MCF 10A (cell line): Measurements from ENCODE around the gene SPOCK3. TPM values are rescaled to one million over a fixed set of nuclear protein-coding genes. Genes with fewer than 3 reads are reported as not detected.
A peak's percentile ranks its signal among the peaks of the same experiment; 100 is the strongest.

Experiments
- BruUV-seq: library from RNA; stranded (reverse); fragments of 400-500 nt; replicated peaks from 2 replicates; lab custom pipeline; 2021; lab: Mats Ljungman, UMichigan
- CTCF ChIA-PET: fragments of 300-600 bp; sonication (Branson Sonifier 250); formaldehyde crosslinking; extraction: SDS; loops from one replicate; lab custom pipeline; 2021; ENCODE audit warnings: antibody characterized with exemption, inconsistent platforms; lab: Yijun Ruan, JAX
- POLR2A ChIA-PET: fragments of 300-600, 350-650 bp; sonication (Branson Sonifier 250); formaldehyde crosslinking; extraction: SDS; loops from one replicate; lab custom pipeline; 2020; ENCODE audit warnings: antibody characterized with exemption, inconsistent platforms; lab: Yijun Ruan, JAX
- DNase-seq: peaks from one replicate; pipeline ENCODE4 v3.0.0-alpha.2; 2018; ENCODE audit not compliant: unreplicated experiment
- H3K27ac Mint-ChIP-seq: one replicate; pipeline ENCODE4 v1.8.0; 2022; ENCODE audit warnings: mild to moderate bottlenecking, low read depth, mixed read lengths; ENCODE audit not compliant: unreplicated experiment
- H3K27me3 Mint-ChIP-seq: one replicate; pipeline ENCODE4 v1.8.0; 2022; ENCODE audit warnings: mixed read lengths; ENCODE audit not compliant: insufficient read depth, unreplicated experiment
- H3K36me3 Mint-ChIP-seq: one replicate; pipeline ENCODE4 v1.8.0; 2022; ENCODE audit warnings: mild to moderate bottlenecking, moderate library complexity, mixed read lengths; ENCODE audit not compliant: insufficient read depth, unreplicated experiment
- H3K4me1 Mint-ChIP-seq: one replicate; pipeline ENCODE4 v1.8.0; 2022; ENCODE audit warnings: mixed read lengths; ENCODE audit not compliant: insufficient read depth, unreplicated experiment
- H3K4me3 Mint-ChIP-seq: one replicate; pipeline ENCODE4 v1.8.0; 2022; ENCODE audit warnings: mild to moderate bottlenecking, moderate library complexity, mixed read lengths; ENCODE audit not compliant: unreplicated experiment
- H3K9me3 Mint-ChIP-seq: one replicate; pipeline ENCODE4 v1.8.0; 2022; ENCODE audit warnings: mixed read lengths; ENCODE audit not compliant: unreplicated experiment
- CTCF ChIP-seq: fragments of 200-600 bp; IDR thresholded peaks from one replicate; pipeline ENCODE4 v1.8.0; 2022; ENCODE audit warnings: antibody characterized with exemption, mild to moderate bottlenecking; ENCODE audit not compliant: unreplicated experiment
- intact Hi-C: fragments of 100-400 bp; cut with micrococcal nuclease; formaldehyde crosslinking; loops from 2 replicates; pipeline ENCODE4 v1.14.1; 2022
- total RNA-seq: library from RNA; stranded (reverse); gene quantifications from 2 replicates; pipeline ENCODE4 v1.2.3, GENCODE V29; 2022

Gene SPOCK3
- total RNA-seq, 1 experiment from 2014 or later, result not detected

- H3K9me3 Mint-ChIP-seq, result no peaks in the 10 kb centered on the region
- no peak for TF ChIP-seq CTCF
- no peaks in the 10 kb centered on the region for H3K27me3 Mint-ChIP-seq
- TSS peak; percentile 87 for BruUV-seq
- H3K27ac Mint-ChIP-seq, result peak overlapping the region; percentile 98
- H3K36me3 Mint-ChIP-seq, result no peaks in the 10 kb centered on the region
- peak overlapping the region; percentile 56 for H3K4me3 Mint-ChIP-seq
- DNase-seq, result peak; percentile 59
- peaks cover 17% of the 10 kb centered on the region for H3K4me1 Mint-ChIP-seq
- intact Hi-C loops, result loop anchor here (5.0 kb wide), 1 partner anchor 81 kb away; no protein-coding TSS in a partner anchor
- POLR2A ChIA-PET, result interaction anchor here (0.7 to 1.0 kb wide), 2 partner anchors 9 to 66 kb away, joined by 3 read pairs; no protein-coding TSS in a partner anchor
- CTCF ChIA-PET, result interaction anchor here (0.6 to 1.3 kb wide), 4 partner anchors 9 to 1545 kb away, joined by 3 to 4 read pairs (median 4); no protein-coding TSS in a partner anchor
These were observed 202.6 kb downstream of the SPOCK3 start for GRCh38 chr4:167031534-167032156.

- H3K36me3 Mint-ChIP-seq, result no peaks in the 10 kb centered on the region
- no peak for TF ChIP-seq CTCF
- intact Hi-C loops, result no loop called here
- H3K4me3 Mint-ChIP-seq, result no peak overlapping the region
- CTCF ChIA-PET, result interaction anchor here (0.6 kb wide), 1 partner anchor 979 kb away, joined by 5 read pairs; no protein-coding TSS in a partner anchor
- BruUV-seq, result no TSS peak
- DNase-seq, result no peak
- H3K27me3 Mint-ChIP-seq, result no peaks in the 10 kb centered on the region
- POLR2A ChIA-PET, result no interaction called here
- H3K27ac Mint-ChIP-seq, result no peak overlapping the region
- peaks cover 17% of the 10 kb centered on the region for H3K4me1 Mint-ChIP-seq
- H3K9me3 Mint-ChIP-seq, result no peaks in the 10 kb centered on the region
These were observed 205.3 kb downstream of the SPOCK3 start for GRCh38 chr4:167028976-167029375.

GRCh38 chr4:167025670-167026069 lies 208.6 kb downstream of the SPOCK3 start:
- no peak for TF ChIP-seq CTCF

GRCh38 chr4:167023364-167023925 lies 210.8 kb downstream of the SPOCK3 start:
- H3K4me1 Mint-ChIP-seq, result peaks cover 5% of the 10 kb centered on the region
- no peak for TF ChIP-seq CTCF
- no peaks in the 10 kb centered on the region for H3K36me3 Mint-ChIP-seq
- no peak overlapping the region for H3K4me3 Mint-ChIP-seq
- DNase-seq, result no peak
- POLR2A ChIA-PET, result no interaction called here
- no peak overlapping the region for H3K27ac Mint-ChIP-seq
- no peaks in the 10 kb centered on the region for H3K9me3 Mint-ChIP-seq
- CTCF ChIA-PET, result interaction anchor here (0.6 to 2.3 kb wide), 11 partner anchors 8 to 1130 kb away, joined by 3 to 40 read pairs (median 5); no protein-coding TSS in a partner anchor
- H3K27me3 Mint-ChIP-seq, result no peaks in the 10 kb centered on the region
- intact Hi-C loops, result loop anchor here (5.0 kb wide), 3 partner anchors 856 to 1129 kb away; no protein-coding TSS in a partner anchor
- BruUV-seq, result no TSS peak

More at GRCh38 chr4:167025670-167026069, 208.6 kb downstream of the SPOCK3 start:
- H3K9me3 Mint-ChIP-seq, result no peaks in the 10 kb centered on the region
- no peak overlapping the region for H3K4me3 Mint-ChIP-seq
- CTCF ChIA-PET, result interaction anchor here (1.2 to 1.6 kb wide), 2 partner anchors 262 to 264 kb away, joined by 5 to 6 read pairs; no protein-coding TSS in a partner anchor
- no peaks in the 10 kb centered on the region for H3K36me3 Mint-ChIP-seq
- peaks cover 5% of the 10 kb centered on the region for H3K4me1 Mint-ChIP-seq
- POLR2A ChIA-PET, result interaction anchor here (0.7 kb wide), 1 partner anchor 625 kb away, joined by 3 read pairs; no protein-coding TSS in a partner anchor
- H3K27ac Mint-ChIP-seq, result no peak overlapping the region
- no peaks in the 10 kb centered on the region for H3K27me3 Mint-ChIP-seq
- no TSS peak for BruUV-seq
- intact Hi-C loops, result no loop called here
- peak; percentile 25 for DNase-seq
